SK-N-SH (cell line): Measurements from ENCODE around the gene STON2. TPM values are rescaled to one million over a fixed set of nuclear protein-coding genes. Genes with fewer than 3 reads are reported as not detected.

Experiments
- CTCF ChIA-PET: fragments of 300-600, 350-600 bp; formaldehyde crosslinking; extraction: SDS; loops from one replicate; lab custom pipeline; 2021; lab: Yijun Ruan, JAX
- POLR2A ChIA-PET: fragments of 350-600 bp; sonication (Branson Sonifier 250); formaldehyde crosslinking; extraction: SDS; loops from one replicate; lab custom pipeline; 2020; ENCODE audit warnings: antibody characterized with exemption, inconsistent platforms; lab: Yijun Ruan, JAX
- DNase-seq: peaks from one replicate; pipeline ENCODE4 v3.0.0; 2012
- H2AFZ ChIP-seq: fragments of 200-600 bp; sonication (generic); 2 replicates; pipeline ENCODE4 v1.8.1; 2016; ENCODE audit warnings: antibody characterized with exemption, mild to moderate bottlenecking, low read depth
- H3F3A ChIP-seq: fragments of 200-600 bp; sonication (generic); replicated peaks from 2 replicates; pipeline ENCODE3; 2016; ENCODE audit warnings: antibody characterized with exemption, mild to moderate bottlenecking; ENCODE audit not compliant: insufficient read depth
- H3K27ac ChIP-seq, 2 experiments: fragments of 200-500 bp in 1 of 2; fragments of 200-600 bp in 1 of 2; sonication (Bioruptor generic) in 1 of 2; sonication (generic), shearing (Covaris generic) in 1 of 2; 2 replicates each; pipeline versions ENCODE4 v1.5.1 to v1.6.1; 2014 to 2016; ENCODE audit warnings: low read depth in 2 of 2, inconsistent platforms in 1 of 2, low read length in 1 of 2, mild to moderate bottlenecking in 1 of 2, mixed read lengths in 1 of 2
- H3K27me3 ChIP-seq: fragments of 200-600 bp; sonication (generic), shearing (Covaris generic); 2 replicates; pipeline ENCODE4 v1.6.1; 2016; ENCODE audit warnings: mixed run types; ENCODE audit not compliant: insufficient read depth
- H3K36me3 ChIP-seq, 2 experiments: fragments of 200-500 bp in 1 of 2; fragments of 200-600 bp in 1 of 2; sonication (Bioruptor generic) in 1 of 2; sonication (generic) in 1 of 2; replicated peaks in 1 of 2; 2 replicates each; pipeline versions ENCODE3 to v1.5.1; 2014 to 2016; ENCODE audit warnings: low read length in 1 of 2, mild to moderate bottlenecking in 1 of 2; ENCODE audit not compliant: insufficient read depth in 2 of 2, control insufficient read depth in 1 of 2
- H3K4me1 ChIP-seq, 2 experiments: fragments of 200-500 bp in 1 of 2; fragments of 200-600 bp in 1 of 2; sonication (Bioruptor generic) in 1 of 2; sonication (generic), shearing (Covaris generic) in 1 of 2; 2 replicates each; pipeline versions ENCODE4 v1.5.1 to v1.6.1; 2014 to 2016; ENCODE audit warnings: low read depth in 1 of 2, low read length in 1 of 2, mixed run types in 1 of 2; ENCODE audit not compliant: insufficient read depth in 2 of 2, control insufficient read depth in 1 of 2
- H3K4me2 ChIP-seq: fragments of 200-600 bp; sonication (generic), shearing (Covaris generic); 2 replicates; pipeline ENCODE4 v1.6.1; 2017; ENCODE audit warnings: mixed run types
- H3K4me3 ChIP-seq, 2 experiments: fragments of 200-500 bp in 1 of 2; fragments of 200-600 bp in 1 of 2; sonication (Bioruptor generic) in 1 of 2; sonication (generic), shearing (Covaris generic) in 1 of 2; 2 replicates each; pipeline versions ENCODE4 v1.5.1 to v1.8.1; 2014 to 2016; ENCODE audit warnings: low read depth in 2 of 2, inconsistent platforms in 1 of 2, low read length in 1 of 2, mild to moderate bottlenecking in 1 of 2, mixed read lengths in 1 of 2, moderate library complexity in 1 of 2
- H3K79me2 ChIP-seq: fragments of 200-600 bp; sonication (generic); 2 replicates; pipeline ENCODE4 v1.8.1; 2017; ENCODE audit warnings: mild to moderate bottlenecking; ENCODE audit not compliant: insufficient read depth
- H3K9ac ChIP-seq: fragments of 200-600 bp; sonication (generic); 2 replicates; pipeline ENCODE4 v1.6.1; 2017; ENCODE audit warnings: mixed run types
- H3K9me2 ChIP-seq: fragments of 200-600 bp; sonication (generic); 2 replicates; pipeline ENCODE4 v1.6.1; 2017; ENCODE audit warnings: mixed run types
- H3K9me3 ChIP-seq: fragments of 200-600 bp; sonication (generic); 2 replicates; pipeline ENCODE4 v1.6.1; 2017; ENCODE audit warnings: mixed run types, mild to moderate bottlenecking, moderate library complexity
- H4K20me1 ChIP-seq: fragments of 200-600 bp; sonication (generic); 2 replicates; pipeline ENCODE4 v1.6.1; 2017; ENCODE audit warnings: mild to moderate bottlenecking, mixed run types; ENCODE audit not compliant: insufficient read depth
- EP300 ChIP-seq, 2 experiments: IDR thresholded peaks; 2 replicates each; pipeline versions ENCODE4 v1.4.0 to v1.6.1; 2012; ENCODE audit warnings: borderline replicate concordance in 1 of 2, low read depth in 1 of 2, low read length in 1 of 2
- GABPA ChIP-seq: IDR thresholded peaks from 2 replicates; pipeline ENCODE4 v1.4.0; 2012; ENCODE audit warnings: low read depth, mild to moderate bottlenecking
- MAX ChIP-seq: IDR thresholded peaks from 2 replicates; pipeline ENCODE4 v1.4.0; 2012; ENCODE audit warnings: low read depth
- MXI1 ChIP-seq: IDR thresholded peaks from 2 replicates; pipeline ENCODE4 v1.6.1; 2012; ENCODE audit warnings: mild to moderate bottlenecking, low read depth, low read length, improper control_type of control experiment
- NRF1 ChIP-seq: IDR thresholded peaks from 2 replicates; pipeline ENCODE4 v1.6.1; 2012; ENCODE audit warnings: low read depth, mild to moderate bottlenecking, low read length
- PBX3 ChIP-seq: IDR thresholded peaks from 2 replicates; pipeline ENCODE4; 2012
- POLR2AphosphoS5 ChIP-seq: IDR thresholded peaks from 2 replicates; pipeline ENCODE4 v1.6.1; 2012; ENCODE audit warnings: low read depth, low read length
- RCOR1 ChIP-seq: fragments of 150-350 bp; IDR thresholded peaks from 2 replicates; pipeline ENCODE4 v1.6.1; 2017; ENCODE audit warnings: antibody characterized with exemption, low read length
- YY1 ChIP-seq: IDR thresholded peaks from 2 replicates; pipeline ENCODE4 v1.4.0; 2012; ENCODE audit warnings: low read depth, mild to moderate bottlenecking
- WGBS: methylation state at CpG from one replicate; pipeline ENCODE4 v1.1.6; 2017; ENCODE audit warnings: low lambda C conversion rate; 5-methylcytosine and 5-hydroxymethylcytosine counted together
- polyA plus RNA-seq, 3 experiments: library from polyadenylated mRNA; depleted of rRNA; stranded (reverse); fragments of >200 nt; gene quantifications; 2 replicates each; pipeline ENCODE4 v1.2.3, GENCODE V29; 2012
- TF ChIP-seq, protein P1 (sequence below): IDR thresholded peaks from 2 replicates; pipeline ENCODE4 v1.4.0; 2012; ENCODE audit warnings: low read depth, borderline replicate concordance

STON2 gene
- polyA plus RNA-seq, 1 of the 3 experiments (the other 2 are of a cell fraction) = not detected

GRCh38 chr14:81319314-81319713 lies 80.8 kb downstream of the STON2 start:
- Histone ChIP-seq H3K4me3 (no peak overlapping the region), H3K36me3 (no peaks in the 10 kb centered on the region), H3K4me1 (peaks cover 0 to 3% of the 10 kb centered on the region in 2 experiments; a peak in 1 of 4 replicates), H3K9ac (no peak overlapping the region), H3F3A (no peaks in the 10 kb centered on the region), H3K27me3 (no peaks in the 10 kb centered on the region), H3K9me3 (no peaks in the 10 kb centered on the region), H3K9me2 (no peaks in the 10 kb centered on the region), H4K20me1 (no peaks in the 10 kb centered on the region), H2AFZ (no peak overlapping the region), H3K27ac (no peak overlapping the region), H3K79me2 (no peaks in the 10 kb centered on the region), H3K4me2 (no peak overlapping the region)
- TF ChIP-seq RCOR1 = no peak
- TF ChIP-seq PBX3 = no peak
- no peak for TF ChIP-seq EP300 (IDR thresholded peaks at IDR 0.05; ENCODE audit: borderline replicate concordance in 1 of 2, low read depth in 1 of 2, low read length in 1 of 2)
- ChIA-PET CTCF (interaction anchor here (1.0 to 2.0 kb wide), 2 partner anchors 29 to 50 kb away, joined by 3 to 5 read pairs; no protein-coding TSS in a partner anchor), POLR2A (no interaction called here)
- no peak for DNase-seq
- WGBS = 56% methylated on average over 2 of the region's 2 CpGs

GRCh38 chr14:81315341-81315740 lies 84.8 kb downstream of the STON2 start:
- Histone ChIP-seq H3K27me3 (no peaks in the 10 kb centered on the region), H3F3A (no peaks in the 10 kb centered on the region), H2AFZ (no peak overlapping the region), H3K9me3 (no peaks in the 10 kb centered on the region), H3K79me2 (no peaks in the 10 kb centered on the region), H3K4me3 (no peak overlapping the region), H3K36me3 (no peaks in the 10 kb centered on the region), H3K4me2 (no peak overlapping the region), H3K4me1 (no peaks in the 10 kb centered on the region; a peak in 1 of 4 replicates), H4K20me1 (no peaks in the 10 kb centered on the region), H3K27ac (no peak overlapping the region), H3K9ac (no peak overlapping the region), H3K9me2 (no peaks in the 10 kb centered on the region)
- POLR2A ChIA-PET = no interaction called here
- CTCF ChIA-PET = interaction anchor here (0.7 to 1.6 kb wide), 2 partner anchors 82 to 138 kb away, joined by 3 to 4 read pairs; no protein-coding TSS in a partner anchor
- WGBS = 27% methylated on average over 5 of the region's 5 CpGs
- TF ChIP-seq YY1 (no peak), GABPA (no peak), MAX (no peak), MXI1 (no peak), NRF1 (no peak), POLR2AphosphoS5 (no peak)
- TF ChIP-seq, protein P1, sequence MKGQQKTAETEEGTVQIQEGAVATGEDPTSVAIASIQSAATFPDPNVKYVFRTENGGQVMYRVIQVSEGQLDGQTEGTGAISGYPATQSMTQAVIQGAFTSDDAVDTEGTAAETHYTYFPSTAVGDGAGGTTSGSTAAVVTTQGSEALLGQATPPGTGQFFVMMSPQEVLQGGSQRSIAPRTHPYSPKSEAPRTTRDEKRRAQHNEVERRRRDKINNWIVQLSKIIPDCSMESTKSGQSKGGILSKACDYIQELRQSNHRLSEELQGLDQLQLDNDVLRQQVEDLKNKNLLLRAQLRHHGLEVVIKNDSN = no peak
- no peak for DNase-seq
